Measurements from ENCODE around the gene SGPL1.
"Not testable (repeated sequence)": the region's sequence is repeated elsewhere in the genome, so short reads cannot be mapped to it uniquely, and the experiment has no call there.

The SGPL1 gene

GRCh38 chr10:70907637-70908405 lies 92.1 kb downstream of the SGPL1 start:
- DNase-seq, result no peak

- no peak for DNase-seq
These were observed 92.9 kb downstream of the SGPL1 start for GRCh38 chr10:70908406-70909296.

- DNase-seq, result no peak
These were observed 93.7 kb downstream of the SGPL1 start for GRCh38 chr10:70909326-70909935.

GRCh38 chr10:70910486-70911341 lies 95.0 kb downstream of the SGPL1 start:
- DNase-seq, result no peak

- no peak for DNase-seq
These were observed 95.6 kb downstream of the SGPL1 start for GRCh38 chr10:70911386-70911785.

GRCh38 chr10:70912556-70912955 lies 96.8 kb downstream of the SGPL1 start:
- no peak for DNase-seq

- no peak for DNase-seq
These were observed 97.6 kb downstream of the SGPL1 start for GRCh38 chr10:70913191-70913892.

GRCh38 chr10:70913893-70914240 lies 98.1 kb downstream of the SGPL1 start:
- no peak for DNase-seq

GRCh38 chr10:70914316-70914864 lies 98.6 kb downstream of the SGPL1 start:
- no peak for DNase-seq

GRCh38 chr10:70915206-70915605 lies 99.5 kb downstream of the SGPL1 start:
- no peak for DNase-seq

GRCh38 chr10:70915806-70916205 lies 100.1 kb downstream of the SGPL1 start:
- DNase-seq, result no peak

GRCh38 chr10:70916241-70916640 lies 100.5 kb downstream of the SGPL1 start:
- DNase-seq, result no peak

- DNase-seq, result no peak
These were observed 101.5 kb downstream of the SGPL1 start for GRCh38 chr10:70917226-70917625.

- no peak for DNase-seq
These were observed 101.9 kb downstream of the SGPL1 start for GRCh38 chr10:70917635-70918034.

- DNase-seq, result no peak
These were observed 103.2 kb downstream of the SGPL1 start for GRCh38 chr10:70918851-70919530.

- DNase-seq, result not testable (repeated sequence)
These were observed 104.2 kb downstream of the SGPL1 start for GRCh38 chr10:70919906-70920305.

- DNase-seq, result no peak
These were observed 104.8 kb downstream of the SGPL1 start for GRCh38 chr10:70920519-70920918.

GRCh38 chr10:70921285-70921684 lies 105.5 kb downstream of the SGPL1 start:
- DNase-seq, result no peak

- no peak for DNase-seq
These were observed 107.9 kb downstream of the SGPL1 start for GRCh38 chr10:70923696-70924095.

GRCh38 chr10:70925377-70926225 lies 109.9 kb downstream of the SGPL1 start:
- peak; percentile 9 for DNase-seq
